Fibroblast of skin of left quadriceps (primary cell): ENCODE measurements around the gene ABRACL.

Experiments used
- DNase-seq, 2 experiments: peaks; one replicate each; pipeline ENCODE4 v3.0.0-alpha.2; 2013; ENCODE audit warnings: low read depth in 2 of 2

Gene ABRACL

DNA sequence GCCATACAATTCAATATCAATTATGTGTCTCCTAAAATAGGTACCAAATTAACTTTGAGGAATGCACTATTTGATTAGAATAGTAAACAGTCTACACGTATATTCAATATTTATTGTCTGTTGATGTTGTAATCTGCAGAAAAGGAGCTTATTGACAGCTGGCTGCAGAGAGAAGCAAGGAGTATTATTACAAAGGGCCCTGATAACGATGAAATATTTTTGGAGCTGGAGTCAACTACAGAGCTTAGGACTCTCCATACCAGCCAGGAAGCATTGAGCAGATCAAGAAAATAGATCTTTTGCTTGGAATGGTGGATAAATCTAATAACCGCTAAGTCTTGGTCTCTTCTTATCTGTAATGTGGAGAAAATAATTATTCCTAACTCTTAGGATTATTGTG is 25.5 kb downstream of the ABRACL start:
- no peak for DNase-seq

GRCh38 chr6:139055709-139056108 is 27.2 kb downstream of the ABRACL start:
- no peak for DNase-seq

DNA sequence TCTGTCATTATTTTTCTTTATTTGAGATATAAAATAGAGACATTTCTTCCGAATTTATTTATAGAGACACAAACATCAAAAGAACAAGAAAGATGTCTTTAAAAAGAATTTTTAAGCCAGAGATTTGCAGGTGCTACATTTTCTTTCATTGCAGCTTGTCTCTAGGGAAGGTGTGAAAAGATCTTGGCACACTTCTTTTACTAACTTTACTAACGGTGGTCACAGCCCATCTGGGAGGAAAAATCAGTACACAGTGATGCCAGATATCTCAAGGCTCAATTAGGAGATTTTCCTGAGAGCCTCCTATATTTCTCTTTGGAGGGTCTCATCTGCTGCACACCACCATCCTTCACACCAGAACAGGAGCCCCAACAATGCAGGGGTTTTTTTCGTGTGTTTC is 29.5 kb downstream of the ABRACL start:
- DNase-seq = no peak

GRCh38 chr6:139060332-139060731 is 31.8 kb downstream of the ABRACL start:
- DNase-seq = peak; percentile 94

GRCh38 chr6:139062932-139063646 is 34.5 kb downstream of the ABRACL start:
- peak; percentile 59 to 61 for DNase-seq

- no peak for DNase-seq
These were observed 36.6 kb downstream of the ABRACL start for GRCh38 chr6:139064981-139065665.

DNA sequence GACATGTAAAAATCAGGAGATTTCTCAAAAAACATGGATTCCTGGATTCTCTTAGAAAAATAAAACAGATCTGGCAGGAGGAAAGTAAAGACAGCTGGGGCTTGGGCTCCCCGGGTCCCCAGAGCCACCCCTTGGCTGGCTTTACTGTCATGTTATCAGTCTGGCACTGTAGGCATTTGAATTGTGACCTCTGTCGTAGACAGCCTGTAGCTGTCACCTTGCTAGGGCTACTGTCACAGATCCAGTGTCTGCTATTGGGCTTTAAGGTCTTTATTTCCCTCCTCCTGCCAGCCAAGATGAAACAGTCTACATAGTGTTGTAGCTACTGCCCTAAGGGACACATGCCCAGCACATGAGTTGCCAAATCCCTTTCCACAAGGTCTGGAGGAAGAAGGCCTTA is 37.5 kb downstream of the ABRACL start:
- DNase-seq = no peak

- DNase-seq = no peak
These were observed 40.3 kb downstream of the ABRACL start for GRCh38 chr6:139068846-139069245.

- no peak for DNase-seq
These were observed 44.6 kb downstream of the ABRACL start for GRCh38 chr6:139073118-139073517.

DNA sequence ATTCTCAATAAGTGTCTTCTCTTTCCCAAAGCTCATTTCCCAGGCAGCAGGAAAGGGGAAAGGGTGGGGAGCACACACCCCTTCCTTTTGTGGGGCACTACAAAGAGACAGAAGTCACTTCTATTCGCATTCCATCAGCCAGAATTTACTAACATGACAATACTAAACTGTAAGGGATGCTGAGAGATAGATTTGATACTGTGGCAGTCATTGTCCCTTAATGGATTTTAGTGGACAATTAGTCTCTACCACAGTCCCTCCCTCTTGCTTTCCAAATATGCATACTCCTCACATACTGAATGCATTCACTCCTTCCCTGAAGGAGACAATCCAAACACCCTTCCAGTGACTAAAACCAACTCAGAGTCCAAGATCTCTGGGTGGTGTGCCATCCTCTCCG is 50.5 kb downstream of the ABRACL start:
- no peak for DNase-seq

- no peak for DNase-seq
These were observed 51.8 kb downstream of the ABRACL start for GRCh38 chr6:139080255-139080920.

GRCh38 chr6:139081471-139081870 is 52.9 kb downstream of the ABRACL start:
- DNase-seq = no peak

GRCh38 chr6:139082370-139082769 is 53.8 kb downstream of the ABRACL start:
- no peak for DNase-seq

GRCh38 chr6:139091826-139092225 is 63.3 kb downstream of the ABRACL start:
- DNase-seq = no peak
